ENCODE data around the gene ZDHHC24. TPM values are rescaled to one million over a fixed set of nuclear protein-coding genes. Genes with fewer than 3 reads are reported as not detected.

ZDHHC24 gene
- total and polyA plus RNA-seq, 8 donors, result 2.6 to 73.9 (median 7.3) TPM

DNA sequence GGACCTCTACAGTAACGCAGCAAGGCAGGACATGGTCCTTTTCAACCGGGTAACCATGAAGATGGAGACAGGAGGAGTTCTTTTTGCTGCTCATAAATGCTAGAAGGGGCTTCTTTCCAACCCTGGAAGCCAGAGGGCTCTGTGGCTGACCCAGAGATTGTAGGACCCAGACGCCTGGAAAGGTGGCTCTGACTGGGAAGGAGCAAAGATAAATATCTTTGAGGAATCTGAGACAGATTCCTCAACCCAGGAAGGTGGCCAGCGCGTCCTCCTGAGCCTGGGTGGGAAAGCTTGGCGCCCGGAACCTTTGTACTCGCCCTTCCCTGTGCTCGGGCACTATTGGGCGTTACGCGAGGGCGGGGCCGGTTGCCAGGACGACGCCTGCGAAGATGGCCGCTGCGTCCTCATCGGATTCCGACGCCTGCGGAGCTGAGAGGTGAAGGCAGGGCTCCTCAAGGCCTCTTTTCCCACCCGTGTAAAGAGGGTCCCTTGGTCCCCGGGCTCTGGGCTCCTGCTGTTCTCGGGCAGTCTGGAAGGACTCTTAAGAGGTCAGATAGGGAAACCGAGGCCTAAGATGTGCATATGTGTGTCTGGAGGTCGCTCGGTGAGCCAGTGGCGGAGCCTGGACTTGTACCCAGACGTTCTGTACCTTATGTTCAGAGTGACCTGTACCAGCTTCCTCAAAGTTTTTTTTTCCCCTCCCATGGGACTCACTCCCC is 35.4 kb downstream of the ZDHHC24 start, which contains the start of gene BBS1:
BBS1 (plus strand) TSS at position 365 of the 719 bp plus-strand sequence; CDS start at position 390, 25 bp downstream.
- Histone ChIP-seq H3K4me3 (peak within 1 kb of the TSS; percentile 76 to 99 (median 88)), H3K36me3 (peaks cover 0 to 51% (median 45%) of the 10 kb centered on the region in 4 donors), H3K9me3 (no peaks in the 10 kb centered on the region), H3K27ac (peak within 1 kb of the TSS in 4 of 5 donors; percentile 45 to 74 (median 69)), H3K27me3 (no peaks in the 10 kb centered on the region), H3K4me1 (peaks cover 8 to 31% (median 15%) of the 10 kb centered on the region in 4 donors)
- peak; percentile 90 to 95 for DNase-seq
- TF ChIP-seq EP300 (IDR thresholded peaks at IDR 0.05) (no peak), POLR2AphosphoS5 (IDR thresholded peaks at IDR 0.05) (peak in 2 of 3 donors; percentile 59 to 92), POLR2A (IDR thresholded peaks at IDR 0.05) (no peak)
- TF ChIP-seq, protein P1, sequence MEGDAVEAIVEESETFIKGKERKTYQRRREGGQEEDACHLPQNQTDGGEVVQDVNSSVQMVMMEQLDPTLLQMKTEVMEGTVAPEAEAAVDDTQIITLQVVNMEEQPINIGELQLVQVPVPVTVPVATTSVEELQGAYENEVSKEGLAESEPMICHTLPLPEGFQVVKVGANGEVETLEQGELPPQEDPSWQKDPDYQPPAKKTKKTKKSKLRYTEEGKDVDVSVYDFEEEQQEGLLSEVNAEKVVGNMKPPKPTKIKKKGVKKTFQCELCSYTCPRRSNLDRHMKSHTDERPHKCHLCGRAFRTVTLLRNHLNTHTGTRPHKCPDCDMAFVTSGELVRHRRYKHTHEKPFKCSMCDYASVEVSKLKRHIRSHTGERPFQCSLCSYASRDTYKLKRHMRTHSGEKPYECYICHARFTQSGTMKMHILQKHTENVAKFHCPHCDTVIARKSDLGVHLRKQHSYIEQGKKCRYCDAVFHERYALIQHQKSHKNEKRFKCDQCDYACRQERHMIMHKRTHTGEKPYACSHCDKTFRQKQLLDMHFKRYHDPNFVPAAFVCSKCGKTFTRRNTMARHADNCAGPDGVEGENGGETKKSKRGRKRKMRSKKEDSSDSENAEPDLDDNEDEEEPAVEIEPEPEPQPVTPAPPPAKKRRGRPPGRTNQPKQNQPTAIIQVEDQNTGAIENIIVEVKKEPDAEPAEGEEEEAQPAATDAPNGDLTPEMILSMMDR (IDR thresholded peaks at IDR 0.05), result peak in 1 of 7 experiments; percentile 25
- intact Hi-C loops (cut with DNase I; ENCODE audit: low total_unique reads), result no loop called here
- 1 to 3% (median 2%) methylated on average over 17 to 31 of the region's 31 CpGs for WGBS, 5 donors

DNA sequence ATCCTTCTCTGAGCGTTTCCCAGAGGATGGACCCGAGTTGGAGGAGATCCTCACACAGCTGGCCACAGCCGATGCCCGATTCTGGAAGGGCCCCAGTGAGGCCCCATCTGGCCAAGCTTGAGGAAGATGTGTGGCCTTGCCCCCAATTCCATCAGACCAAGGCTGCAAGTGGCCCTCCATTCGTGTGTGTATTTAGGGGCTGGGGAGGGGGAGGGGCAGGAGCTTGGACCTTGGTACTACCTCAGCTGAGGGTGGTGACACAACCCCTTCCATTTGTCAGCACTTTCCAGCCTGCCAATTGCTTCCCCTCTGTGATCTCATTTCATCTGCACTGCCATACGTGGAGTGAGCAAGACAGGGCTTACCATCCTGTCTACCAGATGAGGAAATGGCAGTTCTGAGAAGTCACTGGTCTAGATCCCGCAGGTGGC is 36.7 kb downstream of the ZDHHC24 start:
- no peak for DNase-seq
- Histone ChIP-seq H3K36me3 (peaks cover 0 to 51% (median 45%) of the 10 kb centered on the region in 4 donors), H3K4me3 (no peak overlapping the region), H3K4me1 (peaks cover 8 to 31% (median 15%) of the 10 kb centered on the region in 4 donors), H3K27me3 (no peaks in the 10 kb centered on the region), H3K9me3 (no peaks in the 10 kb centered on the region), H3K27ac (peak overlapping the region in 1 of 5 donors; percentile 11)
- WGBS, 5 donors, result 62 to 84% (median 74%) methylated on average over 6 to 7 of the region's 7 CpGs
- no peak for TF ChIP-seq POLR2A (IDR thresholded peaks at IDR 0.05)
- TF ChIP-seq, protein P1 (IDR thresholded peaks at IDR 0.05), result no peak
- intact Hi-C loops (cut with DNase I; ENCODE audit: low total_unique reads), result no loop called here

DNA sequence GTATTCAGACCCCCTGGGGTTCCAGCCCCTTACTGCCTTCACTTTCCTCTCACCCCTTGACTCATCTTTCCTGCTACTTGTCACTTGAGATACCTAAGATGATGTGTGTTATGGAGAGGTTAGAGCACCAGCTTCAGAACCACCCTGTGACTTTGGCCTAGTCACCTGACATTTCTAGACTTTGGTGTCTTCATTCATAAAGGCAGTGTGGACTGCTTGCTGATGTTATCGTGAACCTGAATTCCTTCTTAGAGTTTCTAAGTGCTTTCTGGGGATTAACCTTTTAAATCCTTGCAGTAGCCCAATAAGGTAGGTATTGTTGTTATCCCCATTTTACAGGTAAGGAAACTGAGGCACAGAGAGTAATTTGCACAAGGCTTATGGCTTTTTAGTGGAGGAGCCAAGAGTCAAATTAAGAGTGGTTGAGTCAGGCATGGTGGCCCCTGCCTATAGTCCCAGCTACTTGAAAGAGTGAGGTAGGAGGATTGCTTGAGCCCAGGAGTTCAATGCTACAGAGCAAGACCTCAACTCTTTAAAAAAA is 40.5 kb downstream of the ZDHHC24 start:
- Histone ChIP-seq H3K4me3 (no peak overlapping the region), H3K9me3 (no peaks in the 10 kb centered on the region), H3K4me1 (peaks cover 0 to 8% (median 4%) of the 10 kb centered on the region in 4 donors), H3K27ac (no peak overlapping the region), H3K27me3 (no peaks in the 10 kb centered on the region), H3K36me3 (peaks cover 0 to 84% (median 63%) of the 10 kb centered on the region in 4 donors)
- WGBS, 5 donors, result 0 to 94% (median 91%) methylated on average over 1 of the region's 1 CpG
- TF ChIP-seq POLR2AphosphoS5 (IDR thresholded peaks at IDR 0.05), result no peak
- TF ChIP-seq EP300 (IDR thresholded peaks at IDR 0.05), result no peak
- TF ChIP-seq POLR2A (IDR thresholded peaks at IDR 0.05), result no peak
- TF ChIP-seq, protein P1 (IDR thresholded peaks at IDR 0.05), result no peak
- no peak for DNase-seq
- intact Hi-C loops (cut with DNase I; ENCODE audit: low total_unique reads), result no loop called here

DNA sequence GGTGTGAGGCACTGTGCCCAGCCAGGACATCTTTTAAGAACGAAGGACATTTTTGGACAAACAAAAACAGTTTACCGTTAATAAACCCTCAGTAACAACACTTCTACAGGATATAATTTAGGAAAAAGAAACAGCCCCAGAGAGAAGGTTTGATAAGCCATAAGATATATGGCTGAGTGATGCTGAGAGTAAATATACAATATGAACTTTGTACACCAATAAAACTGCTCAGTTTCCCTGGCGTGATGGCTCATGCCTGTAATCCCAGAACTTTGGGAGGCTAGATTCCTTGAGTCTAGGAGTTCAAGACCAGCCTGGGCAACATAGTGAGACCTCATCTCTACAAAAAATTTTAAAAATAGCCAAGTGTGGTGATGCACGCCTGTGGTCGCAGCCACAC is 47.3 kb downstream of the ZDHHC24 start:
- Histone ChIP-seq H3K4me3 (no peak overlapping the region), H3K9me3 (no peaks in the 10 kb centered on the region), H3K27me3 (no peaks in the 10 kb centered on the region), H3K36me3 (peaks cover 17 to 99% (median 93%) of the 10 kb centered on the region in 4 donors), H3K27ac (no peak overlapping the region), H3K4me1 (no peaks in the 10 kb centered on the region)
- 88 to 93% (median 89%) methylated on average over 5 of the region's 5 CpGs for WGBS, 5 donors
- TF ChIP-seq, protein P1 (IDR thresholded peaks at IDR 0.05), result no peak
- TF ChIP-seq POLR2A (IDR thresholded peaks at IDR 0.05) (no peak), EP300 (IDR thresholded peaks at IDR 0.05) (no peak), POLR2AphosphoS5 (IDR thresholded peaks at IDR 0.05) (no peak)
- intact Hi-C loops (cut with DNase I; ENCODE audit: low total_unique reads), result no loop called here
- DNase-seq, result no peak
